Keratinocyte (primary cell): ENCODE measurements around the gene NOB1. TPM values are rescaled to one million over a fixed set of nuclear protein-coding genes. Genes with fewer than 3 reads are reported as not detected.

Experiments used
- DNase-seq: peaks from one replicate; pipeline ENCODE4 v3.0.0-alpha.2; 2011; ENCODE audit warnings: low read depth, missing footprints, low spot score
- FAIRE-seq: peaks from 2 replicates; lab custom pipeline; 2011; peaks lifted over from hg19 to GRCh38; lab: Jason Lieb, UNC
- H2AFZ ChIP-seq: 2 replicates; pipeline ENCODE4 v1.6.0; 2012; ENCODE audit warnings: low read length, control low read depth, inconsistent platforms; ENCODE audit not compliant: control insufficient read depth
- H3K27ac ChIP-seq: 2 replicates; pipeline ENCODE4 v1.5.1; 2011; ENCODE audit warnings: low read length; ENCODE audit not compliant: control insufficient read depth, insufficient read depth
- H3K27me3 ChIP-seq: 3 replicates; pipeline ENCODE4 v1.6.0; 2011; ENCODE audit warnings: low read length; ENCODE audit not compliant: control insufficient read depth, insufficient read depth; ENCODE audit errors: extremely low read depth
- H3K36me3 ChIP-seq, 2 experiments: 2 replicates in 1 of 2; 3 replicates in 1 of 2; pipeline ENCODE4 v1.5.1; 2011; ENCODE audit warnings: low read length in 2 of 2, mild to moderate bottlenecking in 1 of 2; ENCODE audit not compliant: control insufficient read depth in 2 of 2, insufficient read depth in 2 of 2; ENCODE audit errors: extremely low read depth in 1 of 2
- H3K4me1 ChIP-seq: 3 replicates; pipeline ENCODE4 v1.5.1; 2011; ENCODE audit warnings: low read length; ENCODE audit not compliant: control insufficient read depth, insufficient read depth; ENCODE audit errors: extremely low read depth
- H3K4me2 ChIP-seq: 3 replicates; pipeline ENCODE4 v1.6.0; 2011; ENCODE audit warnings: low read depth, low read length; ENCODE audit not compliant: control insufficient read depth, insufficient read depth; ENCODE audit errors: extremely low read depth
- H3K4me3 ChIP-seq, 3 experiments: fragments of 200-600 bp in 1 of 3; sonication (generic) in 1 of 3; 2 replicates in 2 of 3; 3 replicates in 1 of 3; pipeline ENCODE4 v1.5.1; 2011 to 2016; ENCODE audit warnings: low read length in 3 of 3, mild to moderate bottlenecking in 3 of 3, control low read depth in 2 of 3, inconsistent platforms in 1 of 3, low read depth in 1 of 3, mixed read lengths in 1 of 3, mixed run types in 1 of 3, moderate library complexity in 1 of 3; ENCODE audit not compliant: control insufficient read depth in 2 of 3, insufficient read depth in 2 of 3; ENCODE audit errors: extremely low read depth in 1 of 3
- H3K79me2 ChIP-seq: 2 replicates; pipeline ENCODE4 v1.6.0; 2012; ENCODE audit warnings: low read length; ENCODE audit not compliant: control insufficient read depth, insufficient read depth
- H3K9ac ChIP-seq: 3 replicates; pipeline ENCODE4 v1.6.0; 2011; ENCODE audit warnings: low read length; ENCODE audit not compliant: control insufficient read depth, insufficient read depth; ENCODE audit errors: extremely low read depth
- H3K9me1 ChIP-seq: 3 replicates; pipeline ENCODE4 v1.6.0; 2011; ENCODE audit warnings: low read length; ENCODE audit not compliant: control insufficient read depth, insufficient read depth; ENCODE audit errors: extremely low read depth
- H3K9me3 ChIP-seq: 2 replicates; pipeline ENCODE4 v1.5.1; 2012; ENCODE audit warnings: low read depth, low read length; ENCODE audit not compliant: control insufficient read depth
- H4K20me1 ChIP-seq: 3 replicates; pipeline ENCODE4 v1.6.0; 2011; ENCODE audit warnings: low read length; ENCODE audit not compliant: control insufficient read depth, insufficient read depth; ENCODE audit errors: extremely low read depth
- CTCF ChIP-seq, 3 experiments: IDR thresholded peaks in 1 of 3; conservative IDR thresholded peaks in 1 of 3; optimal IDR thresholded peaks in 1 of 3; 2 replicates in 2 of 3; 3 replicates in 1 of 3; pipeline versions ENCODE3 to v1.5.1; 2011; ENCODE audit warnings: low read length in 3 of 3, mild to moderate bottlenecking in 3 of 3, moderate library complexity in 2 of 3, control low read depth in 1 of 3, inconsistent platforms in 1 of 3; ENCODE audit not compliant: insufficient read depth in 2 of 3; ENCODE audit errors: extremely low read depth in 1 of 3
- EZH2 ChIP-seq: IDR thresholded peaks from one replicate; pipeline ENCODE4 v1.6.1; 2012; ENCODE audit warnings: inconsistent platforms, mild to moderate bottlenecking, low read length, moderate library complexity
- dilution Hi-C: fragments of 300-500 bp; cut with MboI; formaldehyde crosslinking; loops from one replicate; pipeline ENCODE4 v1.7.0; 2020; ENCODE audit warnings: low sequenced_read_pairs; ENCODE audit not compliant: extremely low pct_ligation_motif_present
- polyA plus RNA-seq, 5 experiments: library from polyadenylated mRNA; depleted of rRNA in 3 of 5; stranded (reverse) in 3 of 5; stranded (forward) in 1 of 5; unstranded in 1 of 5; fragments of >200 nt; gene quantifications; 1 replicate in 1 of 5; 2 replicates in 3 of 5; 3 replicates in 1 of 5; pipeline versions ENCODE4 v1.2.1 to v1.2.3, GENCODE V29; 2011 to 2012; ENCODE audit warnings: missing spikeins in 2 of 5, low read depth in 1 of 5, low replicate concordance in 1 of 5

Gene NOB1
- polyA plus RNA-seq, 1 donor (not counting 4 experiments of a cell fraction or from before 2014, with no cell fraction given), result 63.0 TPM

DNA sequence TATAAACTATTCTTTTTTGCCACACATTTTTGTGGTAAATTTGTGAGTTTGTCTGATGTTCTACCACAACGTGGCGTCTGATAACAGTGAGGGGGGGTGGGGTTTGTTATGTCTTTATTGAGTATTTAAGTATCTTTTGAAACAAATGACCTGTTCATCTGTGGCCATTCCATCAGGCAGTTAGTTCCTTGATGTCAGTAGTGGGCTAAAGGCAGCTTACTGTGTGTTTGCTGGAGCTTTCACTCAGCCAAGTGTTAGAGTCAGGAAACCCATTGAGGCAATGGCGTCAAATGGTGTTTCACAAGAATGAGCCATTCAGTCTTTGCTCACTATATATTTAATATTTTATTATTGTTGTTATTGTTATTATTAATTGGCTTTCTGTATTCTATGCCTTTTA lies 56.3 kb downstream of the NOB1 start:
- H3K79me2 ChIP-seq, result peaks cover 10% of the 10 kb centered on the region
- H4K20me1 ChIP-seq, result no peaks in the 10 kb centered on the region
- H3K9ac ChIP-seq, result no peak overlapping the region
- no peak overlapping the region for H2AFZ ChIP-seq
- peaks cover 3% of the 10 kb centered on the region for H3K4me1 ChIP-seq
- peaks cover 15 to 38% of the 10 kb centered on the region in 2 experiments for H3K36me3 ChIP-seq
- FAIRE-seq, result no peak
- dilution Hi-C loops, result no loop called here
- no peak overlapping the region for H3K4me3 ChIP-seq
- no peak for DNase-seq
- no peaks in the 10 kb centered on the region for H3K9me1 ChIP-seq
- no peaks in the 10 kb centered on the region for H3K9me3 ChIP-seq
- H3K4me2 ChIP-seq, result no peak overlapping the region
- H3K27ac ChIP-seq, result no peak overlapping the region
- no peaks in the 10 kb centered on the region for H3K27me3 ChIP-seq
- TF ChIP-seq EZH2 (no peak), CTCF (optimal IDR thresholded peaks at IDR 0.05 in 1 of 3, IDR thresholded peaks at IDR 0.05 in 1 of 3, conservative IDR thresholded peaks at IDR 0.05 in 1 of 3; ENCODE audit: extremely low read depth in 1 of 3, insufficient read depth in 2 of 3, low read length in 3 of 3) (no peak)

DNA sequence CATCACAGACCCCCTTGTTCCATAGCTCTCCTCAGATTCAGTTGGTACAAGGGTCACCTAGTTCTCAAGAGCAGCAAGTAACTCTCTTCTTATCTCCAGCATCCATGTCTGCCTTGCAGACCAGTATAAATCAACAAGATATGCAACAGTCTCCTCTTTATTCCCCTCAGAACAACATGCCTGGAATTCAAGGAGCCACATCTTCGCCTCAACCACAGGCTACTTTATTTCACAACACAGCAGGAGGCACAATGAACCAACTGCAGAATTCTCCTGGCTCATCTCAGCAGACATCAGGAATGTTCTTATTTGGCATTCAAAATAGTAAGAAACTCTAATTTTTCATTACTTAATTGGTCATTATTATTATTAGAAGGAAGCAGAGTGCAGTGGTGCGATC lies 60.8 kb downstream of the NOB1 start:
- dilution Hi-C loops, result no loop called here
- no peak overlapping the region for H3K27ac ChIP-seq

More for the DNA sequence above, 60.8 kb downstream of the NOB1 start:
- no peaks in the 10 kb centered on the region for H3K9me1 ChIP-seq
- no peak overlapping the region for H2AFZ ChIP-seq
- H3K36me3 ChIP-seq, result peaks cover 31 to 54% of the 10 kb centered on the region in 2 experiments
- H3K4me1 ChIP-seq, result no peaks in the 10 kb centered on the region
- TF ChIP-seq CTCF (optimal IDR thresholded peaks at IDR 0.05 in 1 of 3, IDR thresholded peaks at IDR 0.05 in 1 of 3, conservative IDR thresholded peaks at IDR 0.05 in 1 of 3; ENCODE audit: extremely low read depth in 1 of 3, insufficient read depth in 2 of 3, low read length in 3 of 3) (no peak), EZH2 (no peak)
- no peak for DNase-seq
- no peaks in the 10 kb centered on the region for H3K9me3 ChIP-seq
- no peak overlapping the region for H3K4me2 ChIP-seq
- no peak for FAIRE-seq
- H4K20me1 ChIP-seq, result no peaks in the 10 kb centered on the region
- H3K4me3 ChIP-seq, result no peak overlapping the region
- H3K9ac ChIP-seq, result no peak overlapping the region
- H3K27me3 ChIP-seq, result no peaks in the 10 kb centered on the region
- H3K79me2 ChIP-seq, result peaks cover 7% of the 10 kb centered on the region
